GM23248 (cell line): ENCODE measurements around the gene NSD2.

Experiments used
- EZH2 ChIP-seq: fragments of 200-600 bp; sonication (generic); IDR thresholded peaks from 2 replicates; pipeline ENCODE4 v1.6.1; 2018; ENCODE audit warnings: antibody characterized with exemption, mild to moderate bottlenecking; ENCODE audit not compliant: insufficient read depth, poor library complexity, severe bottlenecking
- EZH2phosphoT487 ChIP-seq: fragments of 200-600 bp; sonication (generic); IDR thresholded peaks from 2 replicates; pipeline ENCODE4 v1.6.1; 2018; ENCODE audit warnings: antibody characterized with exemption, moderate library complexity, mild to moderate bottlenecking, low read depth; ENCODE audit not compliant: insufficient read depth

DNA sequence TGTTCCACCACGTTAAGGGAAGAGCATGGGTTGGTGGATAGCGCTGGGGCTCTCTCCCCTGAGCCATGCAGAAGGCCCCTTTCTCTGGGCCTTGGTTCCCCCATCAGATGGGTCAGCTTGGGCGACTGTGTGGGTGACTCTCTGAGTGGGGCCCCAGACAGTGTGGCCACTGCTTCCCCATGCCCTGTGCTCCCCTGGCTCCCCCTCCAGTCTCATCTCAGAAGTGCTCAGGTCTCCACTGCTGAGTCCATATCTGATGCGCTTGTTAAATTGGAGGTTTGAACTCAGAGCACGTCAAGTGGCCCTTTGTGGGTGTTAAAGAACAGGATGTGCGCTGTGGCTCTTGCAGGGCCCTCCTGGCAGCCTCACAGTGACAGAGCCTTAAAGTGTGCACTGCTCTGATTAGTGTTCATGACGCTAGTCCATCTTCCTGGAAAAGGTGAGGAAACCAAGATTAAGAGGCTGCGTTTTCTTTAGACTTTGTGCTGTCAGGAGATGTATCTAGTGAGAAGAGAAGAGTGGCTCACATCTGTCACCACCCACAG is 77.8 kb downstream of the NSD2 start:
- TF ChIP-seq EZH2phosphoT487 (no peak), EZH2 (no peak)
